H9 (cell line): ENCODE data around the gene METTL23. TPM values are rescaled to one million over a fixed set of nuclear protein-coding genes. Genes with fewer than 3 reads are reported as not detected.

Source experiments
- DNase-seq: peaks from one replicate; pipeline ENCODE4 v3.0.0-alpha.2; 2017
- H2AFZ ChIP-seq: one replicate; pipeline ENCODE4 v1.6.1; 2013; ENCODE audit warnings: mild to moderate bottlenecking, low read length, control low read depth, moderate library complexity
- H2AK5ac ChIP-seq: 2 replicates; pipeline ENCODE4 v1.6.1; 2013; ENCODE audit warnings: low read length, control low read depth, mixed read lengths; ENCODE audit not compliant: insufficient read length
- H2BK120ac ChIP-seq: one replicate; pipeline ENCODE4 v1.6.1; 2013; ENCODE audit warnings: low read depth, mild to moderate bottlenecking, low read length, control low read depth, inconsistent platforms; ENCODE audit not compliant: poor library complexity, severe bottlenecking
- H2BK12ac ChIP-seq: 2 replicates; pipeline ENCODE4 v1.6.1; 2013; ENCODE audit warnings: low read length, control low read depth, mixed read lengths, low read depth; ENCODE audit not compliant: insufficient read length
- H2BK15ac ChIP-seq: 2 replicates; pipeline ENCODE4 v1.6.1; 2013; ENCODE audit warnings: low read depth, low read length, control low read depth
- H2BK20ac ChIP-seq: one replicate; pipeline ENCODE4 v1.6.1; 2013; ENCODE audit warnings: low read depth, mild to moderate bottlenecking, low read length, control low read depth, inconsistent platforms; ENCODE audit not compliant: poor library complexity, severe bottlenecking
- H2BK5ac ChIP-seq: 2 replicates; pipeline ENCODE4 v1.6.1; 2013; ENCODE audit warnings: low read length, control low read depth, mixed read lengths; ENCODE audit not compliant: insufficient read length
- H3K14ac ChIP-seq: 2 replicates; pipeline ENCODE4 v1.6.1; 2013; ENCODE audit warnings: low read length, control low read depth; ENCODE audit not compliant: insufficient read depth
- H3K18ac ChIP-seq: 2 replicates; pipeline ENCODE4 v1.6.1; 2013; ENCODE audit warnings: low read depth, mild to moderate bottlenecking, mixed read lengths, low read length, control low read depth; ENCODE audit not compliant: insufficient read length
- H3K23ac ChIP-seq: 2 replicates; pipeline ENCODE4 v1.6.1; 2013; ENCODE audit warnings: low read length, control low read depth, mixed read lengths, low read depth; ENCODE audit not compliant: insufficient read length
- H3K23me2 ChIP-seq: 2 replicates; pipeline ENCODE4 v1.6.1; 2013; ENCODE audit warnings: low read depth, mild to moderate bottlenecking, mixed read lengths, low read length, control low read depth; ENCODE audit not compliant: insufficient read length, poor library complexity, severe bottlenecking
- H3K27ac ChIP-seq: 2 replicates; pipeline ENCODE4 v1.5.1; 2013; ENCODE audit warnings: low read length, control low read depth, mixed read lengths, low read depth; ENCODE audit not compliant: insufficient read length
- H3K27me3 ChIP-seq: 2 replicates; pipeline ENCODE4 v1.6.1; 2013; ENCODE audit warnings: low read length, control low read depth, inconsistent platforms; ENCODE audit not compliant: insufficient read depth
- H3K4ac ChIP-seq: 2 replicates; pipeline ENCODE4 v1.6.1; 2013; ENCODE audit warnings: low read depth, mild to moderate bottlenecking, control low read depth, inconsistent platforms, low read length, moderate library complexity
- H3K4me1 ChIP-seq: 2 replicates; pipeline ENCODE4 v1.6.1; 2013; ENCODE audit warnings: low read length, control low read depth, inconsistent platforms; ENCODE audit not compliant: insufficient read depth
- H3K4me2 ChIP-seq: 2 replicates; pipeline ENCODE4 v1.6.1; 2013; ENCODE audit warnings: low read length, control low read depth, mixed read lengths; ENCODE audit not compliant: insufficient read length, insufficient read depth
- H3K56ac ChIP-seq: 2 replicates; pipeline ENCODE4 v1.6.1; 2013; ENCODE audit warnings: low read depth, mild to moderate bottlenecking, mixed read lengths, low read length, control low read depth; ENCODE audit not compliant: insufficient read length
- H3K79me1 ChIP-seq: 2 replicates; pipeline ENCODE4 v1.6.1; 2013; ENCODE audit warnings: low read depth, mild to moderate bottlenecking, moderate library complexity, low read length, control low read depth, inconsistent platforms; ENCODE audit not compliant: insufficient read depth, poor library complexity, severe bottlenecking
- H3K79me2 ChIP-seq: 2 replicates; pipeline ENCODE4 v1.6.1; 2013; ENCODE audit warnings: low read length, control low read depth, inconsistent platforms; ENCODE audit not compliant: insufficient read depth
- H3K9ac ChIP-seq: 2 replicates; pipeline ENCODE4 v1.6.1; 2013; ENCODE audit warnings: low read length, control low read depth, mixed read lengths; ENCODE audit not compliant: insufficient read length; ENCODE audit errors: extremely low read depth
- H3K9me3 ChIP-seq: one replicate; pipeline ENCODE4 v1.6.1; 2013; ENCODE audit warnings: low read depth, low read length, inconsistent platforms; ENCODE audit not compliant: control insufficient read depth
- H3T11ph ChIP-seq: one replicate; pipeline ENCODE4 v1.6.1; 2013; ENCODE audit warnings: mild to moderate bottlenecking, low read length, control low read depth, inconsistent platforms
- H4K20me1 ChIP-seq: one replicate; pipeline ENCODE4 v1.6.1; 2013; ENCODE audit not compliant: control insufficient read depth, insufficient read length, insufficient read depth
- H4K5ac ChIP-seq: 2 replicates; pipeline ENCODE4 v1.6.1; 2013; ENCODE audit warnings: low read depth, mild to moderate bottlenecking, mixed read lengths, low read length, control low read depth; ENCODE audit not compliant: insufficient read length
- H4K8ac ChIP-seq: replicated peaks from 2 replicates; pipeline ENCODE4 v1.6.1; 2013; ENCODE audit warnings: low read length, control low read depth, mixed read lengths, low read depth; ENCODE audit not compliant: insufficient read length
- H4K91ac ChIP-seq: 2 replicates; pipeline ENCODE4 v1.6.1; 2013; ENCODE audit warnings: low read depth, mild to moderate bottlenecking, moderate library complexity, mixed read lengths, low read length, control low read depth; ENCODE audit not compliant: insufficient read length
- H3K27ac Mint-ChIP-seq, 3 experiments: 2 replicates in 2 of 3; 3 replicates in 1 of 3; pipeline ENCODE4 v1.8.0; 2020 to 2021; ENCODE audit warnings: mixed read lengths in 3 of 3, mild to moderate bottlenecking in 1 of 3, moderate library complexity in 1 of 3
- H3K27me3 Mint-ChIP-seq: 2 replicates; pipeline ENCODE4 v1.8.0; 2021; ENCODE audit warnings: low read depth, mild to moderate bottlenecking, moderate library complexity, mixed read lengths
- H3K36me3 Mint-ChIP-seq, 3 experiments: 2 replicates in 2 of 3; 3 replicates in 1 of 3; pipeline ENCODE4 v1.8.0; 2020 to 2021; ENCODE audit warnings: low read depth in 3 of 3, mixed read lengths in 3 of 3; ENCODE audit not compliant: insufficient read depth in 1 of 3
- H3K4me1 Mint-ChIP-seq, 2 experiments: 2 replicates each; pipeline ENCODE4 v1.8.0; 2020; ENCODE audit warnings: mixed read lengths in 2 of 2
- H3K4me3 Mint-ChIP-seq, 2 experiments: 2 replicates in 1 of 2; 3 replicates in 1 of 2; pipeline ENCODE4 v1.8.0; 2020 to 2021; ENCODE audit warnings: mild to moderate bottlenecking in 2 of 2, mixed read lengths in 2 of 2, moderate library complexity in 1 of 2
- H3K9me3 Mint-ChIP-seq, 2 experiments: 2 replicates in 1 of 2; 3 replicates in 1 of 2; pipeline ENCODE4 v1.8.0; 2020; ENCODE audit warnings: mild to moderate bottlenecking in 2 of 2, mixed read lengths in 2 of 2, moderate library complexity in 1 of 2
- CTCF ChIP-seq: fragments of 200-600 bp; sonication (generic); conservative IDR thresholded peaks from 3 replicates; pipeline ENCODE4 v1.8.0; 2021; ENCODE audit warnings: antibody characterized with exemption, mild to moderate bottlenecking
- WGBS: extraction: QIAGEN DNeasy Blood & Tissue Kit; methylation state at CpG from one replicate; pipeline ENCODE4 v1.1.7; 2013; ENCODE audit warnings: missing lambda C conversion rate, low lambda C conversion rate, mixed read lengths; ENCODE audit not compliant: insufficient read length; ENCODE audit errors: extremely low coverage; 5-methylcytosine and 5-hydroxymethylcytosine counted together
- total RNA-seq: library from RNA; stranded (reverse); gene quantifications from 2 replicates; pipeline ENCODE4 v1.2.1, GENCODE V29; 2021

Gene METTL23
- total RNA-seq, 1 experiment from 2014 or later, result 29.9 TPM

GRCh38 chr17:76704805-76705204, 21.8 kb upstream of the METTL23 start:
- Mint-ChIP-seq H3K9me3 (no peaks in the 10 kb centered on the region), H3K36me3 (no peaks in the 10 kb centered on the region; a peak in 1 of 7 replicates), H3K27ac (no peak overlapping the region), H3K4me3 (no peak overlapping the region), H3K4me1 (peaks cover 44 to 51% of the 10 kb centered on the region in 2 experiments), H3K27me3 (peaks cover 15% of the 10 kb centered on the region)
- H3K9me3 ChIP-seq, result no peaks in the 10 kb centered on the region
- no peaks in the 10 kb centered on the region for H4K20me1 ChIP-seq
- no peak overlapping the region for H2BK5ac ChIP-seq
- no peak overlapping the region for H2AK5ac ChIP-seq
- H3T11ph ChIP-seq, result no peak overlapping the region
- H4K5ac ChIP-seq, result no peak overlapping the region
- no peak overlapping the region for H2BK120ac ChIP-seq
- H2BK12ac ChIP-seq, result no peak overlapping the region
- no peaks in the 10 kb centered on the region for H3K79me1 ChIP-seq
- no peak overlapping the region for H3K27ac ChIP-seq
- H2BK15ac ChIP-seq, result no peak overlapping the region
- no peak overlapping the region for H2AFZ ChIP-seq
- H4K91ac ChIP-seq, result no peak overlapping the region
- no peak overlapping the region for H3K9ac ChIP-seq
- no peaks in the 10 kb centered on the region for H3K23me2 ChIP-seq
- no peak overlapping the region for H3K23ac ChIP-seq
- H3K18ac ChIP-seq, result no peak overlapping the region
- H3K4me2 ChIP-seq, result no peak overlapping the region
- no peak for TF ChIP-seq CTCF
- peaks cover 8% of the 10 kb centered on the region; the same call in 1 of the 2 replicates for H3K4me1 ChIP-seq
- no peak overlapping the region for H3K14ac ChIP-seq
- no peak overlapping the region for H4K8ac ChIP-seq
- H3K27me3 ChIP-seq, result no peaks in the 10 kb centered on the region; the same call in 1 of the 2 replicates
- H2BK20ac ChIP-seq, result no peak overlapping the region
- DNase-seq, result no peak
- H3K79me2 ChIP-seq, result no peaks in the 10 kb centered on the region
- H3K4ac ChIP-seq, result no peak overlapping the region
- no peak overlapping the region for H3K56ac ChIP-seq
- no CpG with 5 or more reads among the region's 4 CpGs for WGBS
